Measurements from ENCODE around the gene DNAH7.

DNA sequence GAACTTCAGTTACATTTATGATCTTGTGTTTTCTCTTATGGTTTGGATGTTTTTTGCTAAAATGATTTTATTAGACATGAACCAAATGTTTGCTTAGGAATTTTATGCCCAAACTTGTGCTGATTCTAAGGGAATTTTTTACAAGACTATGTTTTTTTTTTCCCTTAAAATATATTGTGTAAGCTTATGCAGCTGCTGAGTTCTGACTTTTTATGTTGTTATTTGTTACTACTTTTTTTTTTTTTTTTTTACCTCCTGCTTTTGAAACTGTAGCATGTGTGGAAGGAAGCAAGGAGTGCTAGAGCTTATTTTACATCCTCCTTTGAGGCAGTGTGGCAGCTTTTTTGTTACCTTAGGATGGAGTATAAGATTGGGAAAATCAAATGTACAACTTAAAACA lies 6.0 kb upstream of the DNAH7 start:
- TF ChIP-seq CTCF (IDR thresholded peaks at IDR 0.05 in 8 of 11, conservative IDR thresholded peaks at IDR 0.05 in 3 of 11) (no peak), POLR2A (IDR thresholded peaks at IDR 0.05) (no peak), POLR2AphosphoS5 (IDR thresholded peaks at IDR 0.05) (no peak)

Measured in spleen (tissue), 7 donors.